Measurements from ENCODE around the gene TTC21A. TPM values are rescaled to one million over a fixed set of nuclear protein-coding genes. Genes with fewer than 3 reads are reported as not detected.

The TTC21A gene
- total RNA-seq, 1 donor from 2014 or later, result 0.55 TPM

GRCh38 chr3:39136533-39137434 is 29.3 kb downstream of the TTC21A start:
- Mint-ChIP-seq H3K36me3 (ENCODE audit: low read depth) (peaks cover 40% of the 10 kb centered on the region), H3K4me1 (ENCODE audit: low read depth) (peaks cover 16% of the 10 kb centered on the region), H3K27me3 (ENCODE audit: low read depth) (no peaks in the 10 kb centered on the region), H3K9me3 (no peaks in the 10 kb centered on the region), H3K27ac (no peak overlapping the region), H3K4me3 (ENCODE audit: low read depth) (no peak overlapping the region)
- no peak for DNase-seq (ENCODE audit: low spot score)
- intact Hi-C loops (cut with micrococcal nuclease), result loop anchor here (10.0 kb wide), 1 partner anchor 48 kb away; no protein-coding TSS in a partner anchor

- DNase-seq (ENCODE audit: low spot score), result no peak
- Mint-ChIP-seq H3K9me3 (no peaks in the 10 kb centered on the region), H3K27me3 (ENCODE audit: low read depth) (no peaks in the 10 kb centered on the region), H3K4me1 (ENCODE audit: low read depth) (peaks cover 16% of the 10 kb centered on the region), H3K4me3 (ENCODE audit: low read depth) (no peak overlapping the region), H3K36me3 (ENCODE audit: low read depth) (peaks cover 45% of the 10 kb centered on the region), H3K27ac (no peak overlapping the region)
- intact Hi-C loops (cut with micrococcal nuclease), result loop anchor here (10.0 kb wide), 1 partner anchor 47 kb away; no protein-coding TSS in a partner anchor
These were observed 30.0 kb downstream of the TTC21A start for GRCh38 chr3:39137435-39137936.

GRCh38 chr3:39137991-39138803 is 30.7 kb downstream of the TTC21A start:
- intact Hi-C loops (cut with micrococcal nuclease), result loop anchor here (10.0 kb wide), 1 partner anchor 47 kb away; no protein-coding TSS in a partner anchor
- Mint-ChIP-seq H3K4me3 (ENCODE audit: low read depth) (no peak overlapping the region), H3K9me3 (no peaks in the 10 kb centered on the region), H3K4me1 (ENCODE audit: low read depth) (peaks cover 18% of the 10 kb centered on the region), H3K36me3 (ENCODE audit: low read depth) (peaks cover 52% of the 10 kb centered on the region), H3K27me3 (ENCODE audit: low read depth) (no peaks in the 10 kb centered on the region), H3K27ac (peak overlapping the region; percentile 2)
- no peak for DNase-seq (ENCODE audit: low spot score)

GRCh38 chr3:39138804-39139415 is 31.4 kb downstream of the TTC21A start:
- Mint-ChIP-seq H3K36me3 (ENCODE audit: low read depth) (peaks cover 59% of the 10 kb centered on the region), H3K27me3 (ENCODE audit: low read depth) (no peaks in the 10 kb centered on the region), H3K4me3 (ENCODE audit: low read depth) (no peak overlapping the region), H3K4me1 (ENCODE audit: low read depth) (peaks cover 19% of the 10 kb centered on the region), H3K9me3 (no peaks in the 10 kb centered on the region), H3K27ac (peak overlapping the region; percentile 2)
- DNase-seq (ENCODE audit: low spot score), result no peak
- intact Hi-C loops (cut with micrococcal nuclease), result loop anchor here (10.0 kb wide), 1 partner anchor 46 kb away; no protein-coding TSS in a partner anchor

- Mint-ChIP-seq H3K36me3 (ENCODE audit: low read depth) (peaks cover 64% of the 10 kb centered on the region), H3K27ac (no peak overlapping the region), H3K9me3 (no peaks in the 10 kb centered on the region), H3K4me3 (ENCODE audit: low read depth) (no peak overlapping the region), H3K4me1 (ENCODE audit: low read depth) (peaks cover 20% of the 10 kb centered on the region), H3K27me3 (ENCODE audit: low read depth) (no peaks in the 10 kb centered on the region)
- intact Hi-C loops (cut with micrococcal nuclease), result loop anchor here (10.0 kb wide), 1 partner anchor 45 kb away; no protein-coding TSS in a partner anchor
- no peak for DNase-seq (ENCODE audit: low spot score)
These were observed 32.0 kb downstream of the TTC21A start for GRCh38 chr3:39139442-39139841.

GRCh38 chr3:39140341-39140971 is 33.0 kb downstream of the TTC21A start:
- H3K36me3 Mint-ChIP-seq (ENCODE audit: low read depth), result peaks cover 75% of the 10 kb centered on the region
- H3K4me1 Mint-ChIP-seq (ENCODE audit: low read depth), result peaks cover 23% of the 10 kb centered on the region
- intact Hi-C loops (cut with micrococcal nuclease), result no loop called here
- no peak overlapping the region for H3K27ac Mint-ChIP-seq
- H3K27me3 Mint-ChIP-seq (ENCODE audit: low read depth), result no peaks in the 10 kb centered on the region
- DNase-seq (ENCODE audit: low spot score), result no peak
- no peak overlapping the region for H3K4me3 Mint-ChIP-seq (ENCODE audit: low read depth)
- no peaks in the 10 kb centered on the region for H3K9me3 Mint-ChIP-seq

GRCh38 chr3:39141171-39141995 is 33.9 kb downstream of the TTC21A start:
- H3K27ac Mint-ChIP-seq, result peak overlapping the region; percentile 12
- intact Hi-C loops (cut with micrococcal nuclease), result no loop called here
- H3K27me3 Mint-ChIP-seq (ENCODE audit: low read depth), result no peaks in the 10 kb centered on the region
- H3K4me3 Mint-ChIP-seq (ENCODE audit: low read depth), result no peak overlapping the region
- peaks cover 84% of the 10 kb centered on the region for H3K36me3 Mint-ChIP-seq (ENCODE audit: low read depth)
- H3K9me3 Mint-ChIP-seq, result no peaks in the 10 kb centered on the region
- DNase-seq (ENCODE audit: low spot score), result no peak
- H3K4me1 Mint-ChIP-seq (ENCODE audit: low read depth), result peaks cover 25% of the 10 kb centered on the region

GRCh38 chr3:39142067-39142466 is 34.6 kb downstream of the TTC21A start:
- no peak overlapping the region for H3K27ac Mint-ChIP-seq
- no peak overlapping the region for H3K4me3 Mint-ChIP-seq (ENCODE audit: low read depth)
- no peaks in the 10 kb centered on the region for H3K27me3 Mint-ChIP-seq (ENCODE audit: low read depth)
- H3K9me3 Mint-ChIP-seq, result no peaks in the 10 kb centered on the region
- no peak for DNase-seq (ENCODE audit: low spot score)
- peaks cover 87% of the 10 kb centered on the region for H3K36me3 Mint-ChIP-seq (ENCODE audit: low read depth)
- intact Hi-C loops (cut with micrococcal nuclease), result no loop called here
- H3K4me1 Mint-ChIP-seq (ENCODE audit: low read depth), result peaks cover 30% of the 10 kb centered on the region

- no peak overlapping the region for H3K4me3 Mint-ChIP-seq (ENCODE audit: low read depth)
- H3K27ac Mint-ChIP-seq, result no peak overlapping the region
- intact Hi-C loops (cut with micrococcal nuclease), result no loop called here
- H3K27me3 Mint-ChIP-seq (ENCODE audit: low read depth), result no peaks in the 10 kb centered on the region
- DNase-seq (ENCODE audit: low spot score), result no peak
- H3K36me3 Mint-ChIP-seq (ENCODE audit: low read depth), result peaks cover 94% of the 10 kb centered on the region
- no peaks in the 10 kb centered on the region for H3K9me3 Mint-ChIP-seq
- H3K4me1 Mint-ChIP-seq (ENCODE audit: low read depth), result peaks cover 42% of the 10 kb centered on the region
These were observed 35.8 kb downstream of the TTC21A start for GRCh38 chr3:39143051-39143885.

- Mint-ChIP-seq H3K9me3 (no peaks in the 10 kb centered on the region), H3K4me1 (ENCODE audit: low read depth) (peaks cover 46% of the 10 kb centered on the region), H3K27me3 (ENCODE audit: low read depth) (no peaks in the 10 kb centered on the region), H3K4me3 (ENCODE audit: low read depth) (no peak overlapping the region), H3K27ac (no peak overlapping the region), H3K36me3 (ENCODE audit: low read depth) (peaks cover 97% of the 10 kb centered on the region)
- intact Hi-C loops (cut with micrococcal nuclease), result no loop called here
- no peak for DNase-seq (ENCODE audit: low spot score)
These were observed 36.7 kb downstream of the TTC21A start for GRCh38 chr3:39144095-39144747.

All from activated T-helper 2 cell treated with anti-CD3 and anti-CD28 coated beads, Interferon-gamma antibody, Interleukin-2, Interleukin-4, amounts not matched to agents 10 μg/mL and 5 μg/mL and 100 μg/mL, durations not matched to agents 14 hours and 24 hours and 36 hours (primary cell).